Measurements from ENCODE around the gene FAM3B.
A peak's percentile ranks its signal among the peaks of the same experiment; 100 is the strongest.

Gene FAM3B

GRCh38 chr21:41368735-41369104 is 52.1 kb downstream of the FAM3B start:
- no peak for DNase-seq (ENCODE audit: low read depth in 2 of 2)

GRCh38 chr21:41369105-41369919 is 52.7 kb downstream of the FAM3B start:
- DNase-seq (ENCODE audit: low read depth in 2 of 2) = peak in 1 of 2 donors; percentile 14

- peak in 1 of 2 donors; percentile 24 for DNase-seq (ENCODE audit: low read depth in 2 of 2)
Measured at GRCh38 chr21:41369920-41370839, 53.6 kb downstream of the FAM3B start.

- no peak for DNase-seq (ENCODE audit: low read depth in 2 of 2)
Measured at GRCh38 chr21:41370840-41371684, 54.5 kb downstream of the FAM3B start.

GRCh38 chr21:41371685-41372030 is 55.1 kb downstream of the FAM3B start:
- DNase-seq (ENCODE audit: low read depth in 2 of 2) = no peak

GRCh38 chr21:41373253-41373652 is 56.7 kb downstream of the FAM3B start:
- no peak for DNase-seq (ENCODE audit: low read depth in 2 of 2)

GRCh38 chr21:41373763-41374162 is 57.2 kb downstream of the FAM3B start:
- no peak for DNase-seq (ENCODE audit: low read depth in 2 of 2)

- DNase-seq (ENCODE audit: low read depth in 2 of 2) = no peak
Measured at GRCh38 chr21:41374177-41374712, 57.6 kb downstream of the FAM3B start.

- no peak for DNase-seq (ENCODE audit: low read depth in 2 of 2)
Measured at GRCh38 chr21:41374867-41375533, 58.4 kb downstream of the FAM3B start.

GRCh38 chr21:41375875-41376274 is 59.3 kb downstream of the FAM3B start:
- DNase-seq (ENCODE audit: low read depth in 2 of 2) = no peak

GRCh38 chr21:41377715-41378114 is 61.1 kb downstream of the FAM3B start:
- no peak for DNase-seq (ENCODE audit: low read depth in 2 of 2)

- no peak for DNase-seq (ENCODE audit: low read depth in 2 of 2)
Measured at GRCh38 chr21:41378849-41379248, 62.2 kb downstream of the FAM3B start.

GRCh38 chr21:41379901-41380300 is 63.3 kb downstream of the FAM3B start:
- DNase-seq (ENCODE audit: low read depth in 2 of 2) = no peak

GRCh38 chr21:41381731-41382130 is 65.1 kb downstream of the FAM3B start:
- no peak for DNase-seq (ENCODE audit: low read depth in 2 of 2)

- no peak for DNase-seq (ENCODE audit: low read depth in 2 of 2)
Measured at GRCh38 chr21:41387042-41387819, 70.6 kb downstream of the FAM3B start.

- DNase-seq (ENCODE audit: low read depth in 2 of 2) = no peak
Measured at GRCh38 chr21:41387824-41388223, 71.2 kb downstream of the FAM3B start.

- DNase-seq (ENCODE audit: low read depth in 2 of 2) = no peak
Measured at GRCh38 chr21:41388259-41388658, 71.7 kb downstream of the FAM3B start.

GRCh38 chr21:41390043-41390639 is 73.5 kb downstream of the FAM3B start:
- DNase-seq (ENCODE audit: low read depth in 2 of 2) = no peak

GRCh38 chr21:41393876-41394465 is 77.4 kb downstream of the FAM3B start:
- DNase-seq (ENCODE audit: low read depth in 2 of 2) = no peak

All from stimulated activated CD4-positive, alpha-beta T cell treated with anti-CD3 and anti-CD28 coated beads, Interleukin-15, amount 100 ng/mL, for 48 hours (primary cell).